Transverse colon (tissue), 4 donors: ENCODE measurements around the gene TFG. TPM values are rescaled to one million over a fixed set of nuclear protein-coding genes. Genes with fewer than 3 reads are reported as not detected.
A peak's percentile ranks its signal among the peaks of the same experiment; 100 is the strongest.

Experiments
- DNase-seq: peaks from one replicate; pipeline ENCODE4 v3.0.0-alpha.2; 2019
- H3K27ac ChIP-seq, 4 donors: fragments of 200-600 bp; sonication (generic); 2 replicates each; pipeline ENCODE4 v1.5.1; 2016 to 2018; ENCODE audit warnings: inconsistent platforms in 4 of 4
- H3K27me3 ChIP-seq: fragments of 200-600 bp; sonication (generic); 2 replicates; pipeline ENCODE4 v1.5.1; 2017; ENCODE audit warnings: inconsistent platforms
- H3K36me3 ChIP-seq, 4 donors: fragments of 200-600 bp; sonication (generic); 2 replicates each; pipeline ENCODE4 v1.5.1; 2017 to 2019; ENCODE audit warnings: inconsistent platforms in 4 of 4
- H3K4me1 ChIP-seq, 4 donors: fragments of 200-600 bp; sonication (generic); 2 replicates each; pipeline ENCODE4 v1.5.1; 2017 to 2020; ENCODE audit warnings: inconsistent platforms in 4 of 4
- H3K4me3 ChIP-seq, 4 donors: fragments of 200-600 bp; sonication (generic); 1 replicate in 1 of 4; 2 replicates in 3 of 4; pipeline versions ENCODE4 v1.5.1 to v1.6.1; 2017 to 2019; ENCODE audit warnings: inconsistent platforms in 4 of 4
- H3K9me3 ChIP-seq, 2 donors: fragments of 200-600 bp; sonication (generic); 2 replicates each; pipeline ENCODE4 v1.5.1; 2017 to 2019; ENCODE audit warnings: inconsistent platforms in 2 of 2
- CTCF ChIP-seq, 5 experiments: fragments of 200-600 bp in 3 of 5; fragments of 450-650 bp in 2 of 5; sonication (generic) in 3 of 5; IDR thresholded peaks; 1 replicate in 2 of 5; 2 replicates in 3 of 5; pipeline ENCODE4 v1.5.1; 2016 to 2017; ENCODE audit warnings: antibody characterized with exemption in 5 of 5, inconsistent platforms in 3 of 5, mild to moderate bottlenecking in 2 of 5, moderate library complexity in 1 of 5
- EP300 ChIP-seq: sonication (generic); formaldehyde crosslinking; IDR thresholded peaks from one replicate; pipeline ENCODE4 v1.6.1; 2017; ENCODE audit warnings: antibody characterized with exemption, low read depth
- POLR2A ChIP-seq: fragments of 450-650 bp; IDR thresholded peaks from one replicate; pipeline ENCODE4 v1.6.1; 2016; ENCODE audit warnings: antibody characterized with exemption, mild to moderate bottlenecking, moderate library complexity
- POLR2AphosphoS5 ChIP-seq, 3 donors: sonication (generic); formaldehyde crosslinking; IDR thresholded peaks; one replicate each; pipeline ENCODE4 v1.6.1; 2016; ENCODE audit warnings: antibody characterized with exemption in 3 of 3
- whole genome bisulfite sequencing, 2 donors: methylation state at CpG; one replicate each; pipeline ENCODE4 v1.1.5; 2018; ENCODE audit warnings: low coverage in 1 of 2; 5-methylcytosine and 5-hydroxymethylcytosine counted together
- in situ Hi-C, 4 donors: fragments of 200-750 bp; cut with MboI; loops; one replicate each; pipeline versions ENCODE4 v1.15.0 to v1.15.1; 2017; ENCODE audit warnings: low sequenced_read_pairs in 3 of 4, low pct_ligation_motif_present in 1 of 4, low pct_unique_long_range_greater_than_20kb in 1 of 4
- intact Hi-C: fragments of 100-400 bp; cut with DNase I; formaldehyde crosslinking; loops from one replicate; pipeline ENCODE4 v1.15.1; 2023; ENCODE audit warnings: low total_unique reads
- total RNA-seq, 4 donors: library from RNA; depleted of rRNA; stranded (reverse); fragments of >200 nt; gene quantifications; one replicate each; pipeline ENCODE4 v1.1.0, GENCODE V29; 2016

Gene TFG
- total RNA-seq, 4 donors from 2014 or later, result 72.2 to 118 (median 94.3) TPM

GRCh38 chr3:100761211-100761942 lies 52.1 kb downstream of the TFG start:
- TF ChIP-seq EP300, result no peak
- no peak for TF ChIP-seq POLR2AphosphoS5 (IDR thresholded peaks at IDR 0.05)
- TF ChIP-seq POLR2A, result no peak
- TF ChIP-seq CTCF (IDR thresholded peaks at IDR 0.05), result peak in 2 of 5 experiments; percentile 12
- Histone ChIP-seq H3K9me3 (no peaks in the 10 kb centered on the region), H3K27me3 (no peaks in the 10 kb centered on the region), H3K4me1 (peaks cover 0 to 5% (median 0%) of the 10 kb centered on the region in 4 donors), H3K4me3 (no peak overlapping the region), H3K36me3 (no peaks in the 10 kb centered on the region), H3K27ac (no peak overlapping the region)
- WGBS, 2 donors, result 38 to 46% methylated on average over 1 of the region's 1 CpG
- peak; percentile 17 for DNase-seq
- intact Hi-C loops (no loop called here), in situ Hi-C loops (no loop called here)

- no peak for DNase-seq
- intact Hi-C loops, result no loop called here
- H3K4me3 ChIP-seq, result no peak overlapping the region
- TF ChIP-seq POLR2AphosphoS5 (IDR thresholded peaks at IDR 0.05) (no peak), POLR2A (no peak), EP300 (no peak), CTCF (IDR thresholded peaks at IDR 0.05) (no peak)
- in situ Hi-C loops, result no loop called here
- no peaks in the 10 kb centered on the region for H3K36me3 ChIP-seq
- no peak overlapping the region for H3K27ac ChIP-seq
- no peaks in the 10 kb centered on the region for H3K9me3 ChIP-seq
- H3K4me1 ChIP-seq, result peaks cover 0 to 5% (median 0%) of the 10 kb centered on the region in 4 donors
- no peaks in the 10 kb centered on the region for H3K27me3 ChIP-seq
Observed at GRCh38 chr3:100761951-100762350, 52.7 kb downstream of the TFG start.

- 80 to 89% methylated on average over 3 of the region's 3 CpGs for WGBS, 2 donors
Observed at GRCh38 chr3:100765437-100765975, 56.2 kb downstream of the TFG start.

GRCh38 chr3:100766069-100766468 lies 56.8 kb downstream of the TFG start:
- no peak overlapping the region for H3K27ac ChIP-seq
- in situ Hi-C loops, result no loop called here
- no peaks in the 10 kb centered on the region for H3K27me3 ChIP-seq

More at GRCh38 chr3:100765437-100765975, 56.2 kb downstream of the TFG start:
- Histone ChIP-seq H3K4me1 (peaks cover 0 to 5% (median 0%) of the 10 kb centered on the region in 4 donors), H3K4me3 (no peak overlapping the region), H3K36me3 (no peaks in the 10 kb centered on the region), H3K27me3 (no peaks in the 10 kb centered on the region), H3K9me3 (no peaks in the 10 kb centered on the region), H3K27ac (no peak overlapping the region)
- no peak for DNase-seq
- no peak for TF ChIP-seq CTCF (IDR thresholded peaks at IDR 0.05)
- TF ChIP-seq POLR2AphosphoS5 (IDR thresholded peaks at IDR 0.05), result no peak
- TF ChIP-seq EP300, result no peak
- TF ChIP-seq POLR2A, result no peak
- in situ Hi-C loops (no loop called here), intact Hi-C loops (no loop called here)

More at GRCh38 chr3:100766069-100766468, 56.8 kb downstream of the TFG start:
- WGBS, 2 donors, result 84 to 88% methylated on average over 2 of the region's 2 CpGs
- Histone ChIP-seq H3K36me3 (no peaks in the 10 kb centered on the region), H3K4me1 (peaks cover 0 to 2% (median 0%) of the 10 kb centered on the region in 4 donors), H3K9me3 (no peaks in the 10 kb centered on the region), H3K4me3 (no peak overlapping the region)
- TF ChIP-seq EP300, result no peak
- TF ChIP-seq POLR2A, result no peak
- TF ChIP-seq CTCF (IDR thresholded peaks at IDR 0.05), result no peak
- TF ChIP-seq POLR2AphosphoS5 (IDR thresholded peaks at IDR 0.05), result no peak
- intact Hi-C loops, result no loop called here
- no peak for DNase-seq
